Loucy (cell line): ENCODE data around the gene EFNA5.

Experiments used
- H2AFZ ChIP-seq: fragments of 200-600 bp; sonication (generic); 2 replicates; pipeline ENCODE4 v1.6.0; 2016; ENCODE audit warnings: antibody characterized with exemption, mild to moderate bottlenecking, low read length, moderate library complexity
- H3F3A ChIP-seq: fragments of 200-600 bp; 2 replicates; pipeline ENCODE4 v1.6.0; 2016; ENCODE audit warnings: antibody characterized with exemption, low read depth, mild to moderate bottlenecking
- H3K27me3 ChIP-seq: fragments of 200-600 bp; sonication (generic); 2 replicates; pipeline ENCODE4 v1.6.1; 2014; ENCODE audit warnings: low read length, mild to moderate bottlenecking; ENCODE audit not compliant: insufficient read depth, poor library complexity, severe bottlenecking
- H3K36me3 ChIP-seq: fragments of 200-600 bp; sonication (generic); 2 replicates; pipeline ENCODE4 v1.6.1; 2016; ENCODE audit warnings: low read length; ENCODE audit not compliant: insufficient read depth
- H3K4me1 ChIP-seq: fragments of 200-600 bp; sonication (generic); 2 replicates; pipeline ENCODE4 v1.5.1; 2014; ENCODE audit warnings: low read length, mild to moderate bottlenecking; ENCODE audit not compliant: insufficient read depth, poor library complexity, severe bottlenecking
- H3K4me2 ChIP-seq: fragments of 200-600 bp; sonication (generic); 2 replicates; pipeline ENCODE4 v1.6.0; 2014; ENCODE audit warnings: antibody characterized with exemption, low read length, low read depth, mild to moderate bottlenecking; ENCODE audit not compliant: poor library complexity, severe bottlenecking
- H3K4me3 ChIP-seq: fragments of 200-600 bp; sonication (generic); 2 replicates; pipeline ENCODE4 v1.5.1; 2014; ENCODE audit warnings: low read length, mild to moderate bottlenecking, mixed read lengths; ENCODE audit not compliant: poor library complexity, severe bottlenecking
- H3K79me2 ChIP-seq: fragments of 200-600 bp; sonication (generic); 2 replicates; pipeline ENCODE4 v1.6.1; 2014; ENCODE audit warnings: low read length; ENCODE audit not compliant: insufficient read depth
- H3K9ac ChIP-seq: fragments of 200-600 bp; sonication (generic); 2 replicates; pipeline ENCODE4 v1.6.0; 2014; ENCODE audit warnings: mild to moderate bottlenecking, low read depth, low read length, moderate library complexity; ENCODE audit not compliant: poor library complexity, severe bottlenecking
- H3K9me2 ChIP-seq: fragments of 200-600 bp; sonication (generic); replicated peaks from 2 replicates; pipeline ENCODE4 v1.6.1; 2016; ENCODE audit warnings: low read depth, low read length, mixed read lengths
- H3K9me3 ChIP-seq: fragments of 200-600 bp; sonication (generic); 2 replicates; pipeline ENCODE4 v1.6.1; 2014; ENCODE audit warnings: mild to moderate bottlenecking, antibody characterized with exemption, low read length, low read depth; ENCODE audit not compliant: insufficient read depth
- H4K20me1 ChIP-seq: fragments of 200-600 bp; sonication (generic); 2 replicates; pipeline ENCODE4 v1.6.0; 2014; ENCODE audit warnings: antibody characterized with exemption, low read length, mild to moderate bottlenecking; ENCODE audit not compliant: insufficient read depth, poor library complexity, severe bottlenecking
- EZH2phosphoT487 ChIP-seq: fragments of 200-600 bp; IDR thresholded peaks from 2 replicates; pipeline ENCODE4 v1.6.1; 2018; ENCODE audit warnings: antibody characterized with exemption, mild to moderate bottlenecking, moderate library complexity, borderline replicate concordance
- TF ChIP-seq, protein P1 (sequence below): fragments of 200-600 bp; sonication (generic); conservative IDR thresholded peaks from 2 replicates; pipeline ENCODE4 v1.5.1; 2014; ENCODE audit warnings: mild to moderate bottlenecking, antibody characterized with exemption, low read length

EFNA5 gene

DNA sequence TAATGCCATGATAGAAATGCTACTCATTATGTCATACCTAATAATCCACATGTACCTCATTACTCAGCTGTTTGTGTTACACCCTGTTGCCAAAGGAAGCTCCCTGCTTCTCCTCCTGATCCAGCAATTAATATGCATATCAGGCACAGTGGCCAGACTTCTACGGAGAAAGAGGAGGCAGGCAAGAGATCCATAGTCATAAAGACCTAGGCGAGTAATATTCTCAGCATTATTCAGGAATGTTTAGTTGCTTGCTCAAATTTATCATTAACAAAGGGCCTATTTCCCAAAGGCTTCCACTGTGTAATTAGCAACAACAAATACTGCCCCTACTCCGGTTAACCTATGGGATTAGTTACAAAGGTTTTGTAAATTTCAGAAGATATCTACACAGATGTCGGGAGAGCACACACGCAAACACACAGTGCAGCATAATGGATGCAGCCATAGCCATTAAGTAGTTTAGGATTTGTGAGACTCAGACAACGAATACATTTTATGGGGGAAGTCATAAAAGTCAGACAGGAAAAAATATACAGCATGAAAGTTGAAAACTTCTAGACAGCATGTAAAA, 192.6 kb downstream of the EFNA5 start:
- no peaks in the 10 kb centered on the region for H3K79me2 ChIP-seq
- no peak overlapping the region for H3K9ac ChIP-seq
- H3K27me3 ChIP-seq, result no peaks in the 10 kb centered on the region
- TF ChIP-seq, protein P1, sequence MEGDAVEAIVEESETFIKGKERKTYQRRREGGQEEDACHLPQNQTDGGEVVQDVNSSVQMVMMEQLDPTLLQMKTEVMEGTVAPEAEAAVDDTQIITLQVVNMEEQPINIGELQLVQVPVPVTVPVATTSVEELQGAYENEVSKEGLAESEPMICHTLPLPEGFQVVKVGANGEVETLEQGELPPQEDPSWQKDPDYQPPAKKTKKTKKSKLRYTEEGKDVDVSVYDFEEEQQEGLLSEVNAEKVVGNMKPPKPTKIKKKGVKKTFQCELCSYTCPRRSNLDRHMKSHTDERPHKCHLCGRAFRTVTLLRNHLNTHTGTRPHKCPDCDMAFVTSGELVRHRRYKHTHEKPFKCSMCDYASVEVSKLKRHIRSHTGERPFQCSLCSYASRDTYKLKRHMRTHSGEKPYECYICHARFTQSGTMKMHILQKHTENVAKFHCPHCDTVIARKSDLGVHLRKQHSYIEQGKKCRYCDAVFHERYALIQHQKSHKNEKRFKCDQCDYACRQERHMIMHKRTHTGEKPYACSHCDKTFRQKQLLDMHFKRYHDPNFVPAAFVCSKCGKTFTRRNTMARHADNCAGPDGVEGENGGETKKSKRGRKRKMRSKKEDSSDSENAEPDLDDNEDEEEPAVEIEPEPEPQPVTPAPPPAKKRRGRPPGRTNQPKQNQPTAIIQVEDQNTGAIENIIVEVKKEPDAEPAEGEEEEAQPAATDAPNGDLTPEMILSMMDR, result no peak
- no peak for TF ChIP-seq EZH2phosphoT487
- no peaks in the 10 kb centered on the region for H3K36me3 ChIP-seq
- H2AFZ ChIP-seq, result 0 out of 2 replicates have a peak overlapping the region, but pooled peaks have one; percentile 6
- peak overlapping the region; percentile 64 for H3K4me2 ChIP-seq
- no peaks in the 10 kb centered on the region for H3F3A ChIP-seq
- no peaks in the 10 kb centered on the region for H3K9me2 ChIP-seq
- H4K20me1 ChIP-seq, result no peaks in the 10 kb centered on the region
- H3K4me3 ChIP-seq, result peak overlapping the region; percentile 43
- H3K9me3 ChIP-seq, result no peaks in the 10 kb centered on the region
- peaks cover 8% of the 10 kb centered on the region for H3K4me1 ChIP-seq

DNA sequence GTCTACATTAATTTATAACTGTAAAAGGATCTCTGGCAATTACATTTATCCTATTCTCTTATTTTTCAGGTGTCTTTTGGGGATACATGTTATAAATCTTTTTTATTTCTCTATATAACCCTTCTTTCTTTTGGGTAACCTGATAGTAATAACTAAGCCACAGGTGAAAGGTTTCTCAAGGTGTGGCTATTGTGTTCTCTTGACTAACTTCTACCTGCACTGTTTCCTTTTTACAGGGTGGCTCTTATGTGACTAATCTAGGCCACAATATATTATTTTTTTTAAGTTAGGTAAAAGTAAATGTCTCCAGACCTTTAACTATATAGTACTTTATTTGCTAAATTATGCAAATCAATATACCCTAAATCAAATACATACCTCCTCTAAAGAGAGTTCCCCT, 193.2 kb downstream of the EFNA5 start:
- no peaks in the 10 kb centered on the region for H3F3A ChIP-seq
- no peaks in the 10 kb centered on the region for H3K27me3 ChIP-seq
- H3K9ac ChIP-seq, result no peak overlapping the region
- no peak overlapping the region for H3K4me3 ChIP-seq
- H3K79me2 ChIP-seq, result no peaks in the 10 kb centered on the region
- no peak overlapping the region for H3K4me2 ChIP-seq
- no peaks in the 10 kb centered on the region for H3K36me3 ChIP-seq
- peaks cover 8% of the 10 kb centered on the region for H3K4me1 ChIP-seq
- TF ChIP-seq, protein P1, result no peak
- TF ChIP-seq EZH2phosphoT487, result no peak
- no peaks in the 10 kb centered on the region for H4K20me1 ChIP-seq
- no peaks in the 10 kb centered on the region for H3K9me2 ChIP-seq
- no peaks in the 10 kb centered on the region for H3K9me3 ChIP-seq
- no peak overlapping the region for H2AFZ ChIP-seq

DNA sequence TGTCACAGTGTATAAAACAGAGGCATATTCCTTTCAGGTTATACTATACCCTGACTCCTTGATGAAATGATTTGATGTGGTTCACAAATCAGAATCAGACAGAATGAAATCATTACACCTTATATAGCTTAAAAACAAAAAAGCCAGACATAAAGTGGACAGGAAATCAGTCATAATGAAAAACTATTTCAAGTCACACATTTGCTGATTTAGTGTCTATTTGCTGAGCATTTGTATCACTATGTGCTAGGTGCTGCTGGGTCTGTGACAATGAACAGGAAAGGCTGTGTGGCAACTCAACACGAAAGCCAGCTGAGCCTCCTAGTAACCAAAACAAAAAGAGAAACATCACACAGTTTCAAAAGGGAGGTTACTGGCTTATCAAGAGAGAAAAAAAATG, 194.0 kb downstream of the EFNA5 start:
- no peaks in the 10 kb centered on the region for H3K79me2 ChIP-seq
- H3F3A ChIP-seq, result no peaks in the 10 kb centered on the region
- TF ChIP-seq, protein P1, result no peak
- TF ChIP-seq EZH2phosphoT487, result no peak
- H3K4me3 ChIP-seq, result no peak overlapping the region
- H4K20me1 ChIP-seq, result no peaks in the 10 kb centered on the region
- no peaks in the 10 kb centered on the region for H3K27me3 ChIP-seq
- no peak overlapping the region for H2AFZ ChIP-seq
- H3K4me2 ChIP-seq, result no peak overlapping the region
- no peaks in the 10 kb centered on the region for H3K9me3 ChIP-seq
- H3K9me2 ChIP-seq, result no peaks in the 10 kb centered on the region
- H3K4me1 ChIP-seq, result peaks cover 8% of the 10 kb centered on the region
- no peak overlapping the region for H3K9ac ChIP-seq
- no peaks in the 10 kb centered on the region for H3K36me3 ChIP-seq
